Activated CD8-positive, alpha-beta T cell treated with anti-CD3 and anti-CD28 coated beads for 36 hours (primary cell): ENCODE results near the gene CFAP57. TPM values are rescaled to one million over a fixed set of nuclear protein-coding genes. Genes with fewer than 3 reads are reported as not detected.

ENCODE experiments used
- ATAC-seq: fragments of 200-7000 bp; cut with Tn5 transposase; one replicate; pipeline ENCODE4 v1.10.0; 2021; ENCODE audit warnings: mild to moderate bottlenecking, moderate library complexity
- CTCF ChIA-PET: fragments of 350-600 bp; sonication (Branson Sonifier 250); formaldehyde crosslinking; loops from one replicate; lab custom pipeline; 2021; ENCODE audit warnings: antibody characterized with exemption; lab: Charles Lee
- POLR2A ChIA-PET: fragments of 350-600 bp; sonication (Branson Sonifier 250); formaldehyde crosslinking; loops from one replicate; lab custom pipeline; 2021; ENCODE audit warnings: antibody characterized with exemption; lab: Charles Lee
- DNase-seq: peaks from one replicate; pipeline ENCODE4 v3.0.0-alpha.2; 2020
- H3K27ac Mint-ChIP-seq: one replicate; pipeline ENCODE4 v1.8.0; 2021; ENCODE audit warnings: mild to moderate bottlenecking, mixed read lengths
- H3K27me3 Mint-ChIP-seq: one replicate; pipeline ENCODE4 v1.8.0; 2021; ENCODE audit warnings: mixed read lengths
- H3K36me3 Mint-ChIP-seq: one replicate; pipeline ENCODE4 v1.8.0; 2021; ENCODE audit warnings: low read depth, mixed read lengths
- H3K4me1 Mint-ChIP-seq: one replicate; pipeline ENCODE4 v1.8.0; 2021; ENCODE audit warnings: low read depth, mixed read lengths
- H3K4me3 Mint-ChIP-seq: one replicate; pipeline ENCODE4 v1.8.0; 2021; ENCODE audit warnings: mild to moderate bottlenecking, moderate library complexity, mixed read lengths
- H3K9me3 Mint-ChIP-seq: one replicate; pipeline ENCODE4 v1.8.0; 2021; ENCODE audit warnings: mixed read lengths
- CTCF ChIP-seq: fragments of 200-600 bp; IDR thresholded peaks from one replicate; pipeline ENCODE4 v1.8.0; 2022; ENCODE audit warnings: antibody characterized with exemption, mild to moderate bottlenecking
- intact Hi-C: fragments of 100-400 bp; cut with micrococcal nuclease; formaldehyde crosslinking; loops from one replicate; pipeline ENCODE4 v1.10.0; 2022
- total RNA-seq, 2 experiments: library from RNA; stranded (reverse); gene quantifications; one replicate each; pipeline ENCODE4 v1.2.3, GENCODE V29; 2021

CFAP57 gene
- total RNA-seq, 2 experiments from 2014 or later, result 0.18 to 0.23 TPM

DNA sequence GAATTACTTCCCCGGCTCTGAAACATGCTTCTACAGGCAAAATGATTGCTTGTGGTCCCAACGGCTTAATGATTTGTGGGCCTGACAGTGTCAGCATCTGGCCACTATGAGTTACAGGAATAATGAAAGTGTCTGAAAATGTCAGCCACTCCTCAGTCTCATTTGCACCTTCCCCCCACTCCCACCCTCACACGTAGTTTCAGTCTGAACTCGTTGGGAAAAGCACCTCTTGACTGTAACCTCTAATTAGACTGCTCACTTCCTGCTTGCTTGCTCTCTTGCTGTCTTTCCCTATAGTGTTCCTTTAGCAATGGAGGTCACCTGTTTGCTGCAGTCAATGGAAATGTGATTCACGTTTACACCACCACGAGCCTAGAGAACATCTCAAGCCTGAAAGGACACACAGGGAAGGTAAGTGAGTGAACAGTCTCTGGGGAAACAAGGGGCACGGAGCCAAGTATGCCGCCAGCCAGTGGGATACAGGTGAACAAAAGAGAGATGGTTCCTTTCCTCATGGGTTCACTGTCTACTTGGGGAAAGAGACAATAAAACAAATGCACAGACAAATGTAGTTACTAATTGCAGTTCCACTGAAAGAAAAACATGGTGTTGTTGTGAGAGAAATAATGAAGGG lies 27.1 kb downstream of the CFAP57 start:
- ChIA-PET POLR2A (no interaction called here), CTCF (no interaction called here)
- Mint-ChIP-seq H3K9me3 (peaks cover 7% of the 10 kb centered on the region), H3K36me3 (peaks cover 3% of the 10 kb centered on the region), H3K27ac (no peak overlapping the region), H3K4me3 (no peak overlapping the region), H3K4me1 (no peaks in the 10 kb centered on the region), H3K27me3 (peaks cover 4% of the 10 kb centered on the region)
- DNase-seq (peak; percentile 37), ATAC-seq (peak; percentile 66)
- no peak for TF ChIP-seq CTCF
- intact Hi-C loops, result no loop called here

DNA sequence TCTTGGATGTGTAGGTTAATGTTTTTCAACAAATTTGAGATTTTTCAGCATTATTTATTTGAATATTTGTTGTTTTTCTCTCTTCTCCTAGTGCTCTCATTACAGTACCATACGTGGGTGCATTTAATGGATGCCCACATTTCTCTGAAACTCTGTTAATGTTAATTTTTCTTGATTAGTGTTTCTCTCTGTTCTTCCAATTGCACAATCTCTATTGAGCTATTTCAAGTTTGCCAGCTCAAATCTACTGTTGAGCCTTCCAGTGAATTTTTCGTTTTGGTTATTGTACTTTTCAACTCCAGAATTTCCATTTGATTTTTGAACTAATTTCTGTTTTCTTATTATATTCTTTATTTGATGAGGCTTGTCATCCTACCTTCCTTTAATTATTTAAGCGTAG lies 31.7 kb downstream of the CFAP57 start:
- Mint-ChIP-seq H3K4me3 (no peak overlapping the region), H3K27me3 (peaks cover 6% of the 10 kb centered on the region), H3K27ac (no peak overlapping the region), H3K4me1 (no peaks in the 10 kb centered on the region), H3K9me3 (peaks cover 4% of the 10 kb centered on the region), H3K36me3 (no peaks in the 10 kb centered on the region)
- intact Hi-C loops, result no loop called here
- ChIA-PET POLR2A (no interaction called here), CTCF (no interaction called here)
- no peak for DNase-seq
- TF ChIP-seq CTCF, result no peak
- ATAC-seq, result no peak

- Mint-ChIP-seq H3K4me1 (no peaks in the 10 kb centered on the region), H3K36me3 (no peaks in the 10 kb centered on the region), H3K27me3 (peaks cover 6% of the 10 kb centered on the region), H3K9me3 (peaks cover 4% of the 10 kb centered on the region), H3K27ac (no peak overlapping the region), H3K4me3 (no peak overlapping the region)
- TF ChIP-seq CTCF, result no peak
- CTCF ChIA-PET, result no interaction called here
- POLR2A ChIA-PET, result no interaction called here
- DNase-seq (no peak), ATAC-seq (no peak)
- intact Hi-C loops, result no loop called here
These were observed 32.3 kb downstream of the CFAP57 start for GRCh38 chr1:43204394-43204793.

GRCh38 chr1:43205671-43206070 lies 33.5 kb downstream of the CFAP57 start:
- no peaks in the 10 kb centered on the region for H3K36me3 Mint-ChIP-seq
- H3K27ac Mint-ChIP-seq, result no peak overlapping the region
- TF ChIP-seq CTCF, result no peak
- H3K9me3 Mint-ChIP-seq, result peaks cover 4% of the 10 kb centered on the region
- CTCF ChIA-PET, result no interaction called here
- DNase-seq, result no peak
- POLR2A ChIA-PET, result no interaction called here
- intact Hi-C loops, result no loop called here
- ATAC-seq, result no peak
- H3K4me3 Mint-ChIP-seq, result no peak overlapping the region
- no peaks in the 10 kb centered on the region for H3K4me1 Mint-ChIP-seq
- peaks cover 6% of the 10 kb centered on the region for H3K27me3 Mint-ChIP-seq

GRCh38 chr1:43206600-43207228 lies 34.6 kb downstream of the CFAP57 start:
- no peaks in the 10 kb centered on the region for H3K36me3 Mint-ChIP-seq
- H3K27me3 Mint-ChIP-seq, result peaks cover 6% of the 10 kb centered on the region
- H3K27ac Mint-ChIP-seq, result no peak overlapping the region
- ATAC-seq, result no peak
- no peak for DNase-seq
- H3K9me3 Mint-ChIP-seq, result peaks cover 4% of the 10 kb centered on the region
- ChIA-PET POLR2A (no interaction called here), CTCF (no interaction called here)
- no peaks in the 10 kb centered on the region for H3K4me1 Mint-ChIP-seq
- intact Hi-C loops, result no loop called here
- H3K4me3 Mint-ChIP-seq, result no peak overlapping the region
- TF ChIP-seq CTCF, result no peak
